AG04449 (cell line): ENCODE data around the gene GYG2.
"Not testable (repeated sequence)": the region's sequence is repeated elsewhere in the genome, so short reads cannot be mapped to it uniquely, and the experiment has no call there.

Experiments used
- CTCF ChIA-PET: fragments of 350-600 bp; formaldehyde crosslinking; extraction: SDS; loops from one replicate; lab custom pipeline; 2021; ENCODE audit warnings: antibody characterized with exemption; lab: Yijun Ruan, JAX
- POLR2A ChIA-PET: fragments of 400-600, 350-600 bp; formaldehyde crosslinking; extraction: SDS; loops from one replicate; lab custom pipeline; 2020; ENCODE audit warnings: antibody characterized with exemption, inconsistent platforms; lab: Yijun Ruan, JAX
- DNase-seq: peaks from one replicate; pipeline ENCODE4 v3.0.0-alpha.2; 2010; ENCODE audit warnings: low read depth, low spot score
- H3K4me3 ChIP-seq: 2 replicates; pipeline ENCODE4 v1.5.1; 2011; ENCODE audit warnings: low read depth, mild to moderate bottlenecking, control low read depth, low read length
- CTCF ChIP-seq: IDR thresholded peaks from one replicate; pipeline ENCODE4 v1.5.1; 2011; ENCODE audit warnings: mild to moderate bottlenecking, moderate library complexity, low read length, control low read depth, inconsistent platforms; ENCODE audit not compliant: insufficient read depth; ENCODE audit errors: missing control alignments

Gene GYG2

GRCh38 chrX:2828344-2828958, at the start of gene GYG2:
TSS of gene GYG2 (plus strand) at chrX:2828930. CDS start at chrX:2830189, 1,259 bp downstream.
- no peak for DNase-seq
- POLR2A ChIA-PET, result no interaction called here
- TF ChIP-seq CTCF, result no peak
- peak within 1 kb of the TSS; percentile 56 for H3K4me3 ChIP-seq
- CTCF ChIA-PET, result no interaction called here

GRCh38 chrX:2780472-2781225, 48.1 kb upstream of the GYG2 start:
- DNase-seq, H3K4me3 ChIP-seq, CTCF ChIA-PET, POLR2A ChIA-PET: not testable (repeated sequence)

- no peak overlapping the region for H3K4me3 ChIP-seq
- no peak for DNase-seq
- no peak for TF ChIP-seq CTCF
- ChIA-PET POLR2A (no interaction called here), CTCF (no interaction called here)
Observed at GRCh38 chrX:2781226-2781571, 47.5 kb upstream of the GYG2 start.

- no peak overlapping the region for H3K4me3 ChIP-seq
- TF ChIP-seq CTCF, result no peak
- ChIA-PET CTCF (no interaction called here), POLR2A (no interaction called here)
- no peak for DNase-seq
Observed at GRCh38 chrX:2781698-2782097, 47.0 kb upstream of the GYG2 start.

- TF ChIP-seq CTCF, result no peak
- CTCF ChIA-PET, result no interaction called here
- no peak for DNase-seq
- POLR2A ChIA-PET, result no interaction called here
- H3K4me3 ChIP-seq, result no peak overlapping the region
Observed at GRCh38 chrX:2782171-2782570, 46.6 kb upstream of the GYG2 start.

- no peak overlapping the region for H3K4me3 ChIP-seq
- no peak for TF ChIP-seq CTCF
- DNase-seq, result no peak
- ChIA-PET CTCF (no interaction called here), POLR2A (no interaction called here)
Observed at GRCh38 chrX:2782778-2783177, 46.0 kb upstream of the GYG2 start.

- ChIA-PET POLR2A (no interaction called here), CTCF (no interaction called here)
- H3K4me3 ChIP-seq, result no peak overlapping the region
- DNase-seq, result no peak
- no peak for TF ChIP-seq CTCF
Observed at GRCh38 chrX:2784026-2784425, 44.7 kb upstream of the GYG2 start.
